GM19099 (cell line): ENCODE data around the gene GRB10.

Source experiments
- POLR2A ChIP-seq: IDR thresholded peaks from 3 replicates; pipeline ENCODE4 v1.6.1; 2011; ENCODE audit warnings: low read depth; ENCODE audit not compliant: insufficient read length; ENCODE audit errors: extremely low read depth

GRB10 gene

DNA sequence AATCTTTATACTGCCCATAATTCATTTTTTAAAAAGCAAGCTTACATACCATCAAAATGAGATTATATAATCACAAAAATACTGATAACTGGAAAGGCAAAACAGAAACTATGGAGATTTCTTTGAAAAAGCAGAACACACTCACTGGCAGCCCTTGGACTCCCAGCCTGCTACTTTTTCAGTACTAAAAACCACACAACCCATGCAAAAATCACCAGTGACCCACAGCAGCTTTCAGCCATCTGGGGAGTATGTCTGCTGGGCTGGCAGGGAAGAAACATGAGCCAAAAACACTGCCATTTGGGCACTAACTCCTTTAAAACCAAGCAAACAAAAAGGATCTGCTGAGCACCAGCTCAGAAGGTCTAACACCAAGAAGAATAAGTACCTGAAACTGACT is 137.5 kb downstream of the GRB10 start:
- no peak for TF ChIP-seq POLR2A

DNA sequence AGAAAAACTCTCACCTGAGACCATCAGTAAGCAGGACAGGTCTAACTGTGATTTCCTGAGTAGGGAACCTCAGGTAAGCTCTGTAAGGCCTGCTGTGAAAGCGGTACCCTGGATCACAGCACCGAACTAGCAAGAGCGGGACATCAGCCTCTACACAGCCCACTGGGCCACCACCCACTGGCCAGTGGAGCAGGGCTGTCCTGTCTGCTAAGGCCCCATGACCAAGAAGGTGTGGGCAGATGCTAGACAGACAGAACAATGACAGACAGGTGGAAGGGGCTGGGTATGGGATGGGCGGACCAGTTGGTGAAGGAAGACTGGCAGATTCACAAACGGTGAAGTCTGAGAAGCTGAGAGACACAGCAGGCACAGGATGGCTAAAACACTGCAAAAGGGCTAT is 138.1 kb downstream of the GRB10 start:
- TF ChIP-seq POLR2A: no peak

DNA sequence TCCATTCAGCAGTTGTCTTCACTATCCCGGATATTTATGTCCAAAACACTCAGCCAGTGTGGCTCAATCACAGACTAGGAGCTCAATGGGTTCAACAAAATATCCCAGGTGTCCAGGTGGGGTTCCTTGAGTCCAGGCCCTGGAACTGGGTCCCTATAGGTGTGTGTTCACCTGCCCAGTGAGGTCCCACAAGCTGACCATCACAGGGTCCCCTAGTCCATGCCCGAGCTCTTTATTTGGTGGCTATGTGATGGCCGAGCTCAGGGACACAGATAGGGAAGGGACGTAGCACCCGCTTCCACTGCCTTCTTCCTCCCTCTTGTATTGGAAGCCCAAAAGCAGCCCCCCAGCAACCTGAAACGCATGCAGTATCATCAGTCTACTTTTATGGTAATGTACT is 138.6 kb downstream of the GRB10 start:
- no peak for TF ChIP-seq POLR2A

DNA sequence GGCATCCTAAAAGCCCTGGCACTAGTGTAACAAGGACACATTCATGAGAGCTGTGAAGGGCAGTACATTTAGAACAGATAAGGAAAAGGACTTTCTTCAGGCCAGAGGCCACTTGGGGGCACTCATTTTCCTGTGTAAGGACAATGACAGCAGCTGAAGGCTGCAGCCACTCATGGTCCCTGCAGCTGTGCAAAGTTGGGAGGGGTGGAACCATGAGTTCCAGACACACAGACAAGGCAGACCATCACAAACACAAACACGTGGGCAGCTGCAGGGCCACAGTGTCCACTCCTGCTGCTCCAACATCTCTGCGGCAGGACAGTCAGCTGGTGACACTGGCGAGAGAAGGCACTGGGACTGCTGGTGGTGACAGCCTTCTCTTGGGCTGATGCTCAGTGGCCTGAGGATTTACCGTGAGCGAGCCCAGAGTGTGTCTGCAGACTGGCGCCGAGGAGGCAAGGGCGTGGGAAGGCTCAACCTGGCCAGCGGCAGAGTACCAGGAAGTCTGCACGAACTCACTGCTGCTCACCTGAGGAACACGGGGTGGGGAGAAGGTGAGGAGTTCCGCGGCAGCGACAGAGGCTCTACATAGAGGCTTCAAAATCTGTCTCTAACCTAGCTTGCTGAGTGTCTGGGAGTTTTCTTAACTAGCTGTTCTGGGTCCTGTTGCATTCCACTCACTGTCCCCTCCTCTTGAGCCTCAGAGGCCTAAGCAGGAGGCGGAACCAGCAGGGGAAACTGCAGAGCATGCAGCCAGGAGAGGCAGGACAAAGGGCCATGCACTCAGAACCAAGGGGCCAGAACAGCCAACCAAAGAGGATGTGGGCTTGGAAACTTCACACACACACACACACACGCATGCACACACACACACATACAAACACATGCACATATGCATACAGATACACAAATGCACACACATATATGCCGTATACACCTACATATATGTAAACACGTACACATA is 141.0 kb downstream of the GRB10 start:
- no peak for TF ChIP-seq POLR2A

DNA sequence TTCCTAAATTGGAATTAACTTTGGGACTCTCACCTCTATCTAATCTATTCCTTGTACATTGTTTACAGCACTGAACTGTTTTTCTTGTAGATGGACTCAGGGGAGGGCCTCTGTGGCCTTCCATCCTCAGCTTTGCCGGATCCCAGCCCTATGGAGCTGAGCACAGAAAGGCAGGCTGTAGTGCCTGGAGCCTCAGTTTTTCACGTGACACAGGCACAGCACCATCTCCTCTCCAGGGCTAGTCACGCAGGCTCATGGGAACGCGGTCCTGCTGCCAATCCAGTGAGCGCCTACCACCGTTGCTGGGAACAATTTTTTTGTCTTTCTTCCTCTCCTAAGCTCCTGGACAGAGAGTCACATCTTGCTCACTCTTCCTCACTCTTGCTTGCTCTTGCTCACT is 141.9 kb downstream of the GRB10 start:
- TF ChIP-seq POLR2A: no peak

DNA sequence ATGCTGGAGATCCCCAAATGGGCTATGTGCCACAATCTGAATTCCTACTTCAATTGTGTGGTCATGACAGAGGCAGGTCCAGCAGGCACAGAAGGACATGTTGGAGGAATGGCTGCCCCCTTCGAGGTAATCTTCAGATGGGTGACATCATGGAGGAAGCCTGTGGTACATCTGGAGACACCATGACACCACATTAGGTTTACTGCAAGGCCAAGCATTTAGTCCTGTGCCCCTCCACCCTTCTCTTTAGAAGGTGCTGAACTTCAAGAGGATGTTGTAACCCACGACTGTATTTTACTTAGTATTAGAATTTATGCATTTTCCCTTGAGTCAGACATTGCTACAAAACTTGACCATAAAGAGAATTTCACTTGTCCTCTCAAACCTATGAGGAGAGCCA is 142.4 kb downstream of the GRB10 start:
- TF ChIP-seq POLR2A: no peak

DNA sequence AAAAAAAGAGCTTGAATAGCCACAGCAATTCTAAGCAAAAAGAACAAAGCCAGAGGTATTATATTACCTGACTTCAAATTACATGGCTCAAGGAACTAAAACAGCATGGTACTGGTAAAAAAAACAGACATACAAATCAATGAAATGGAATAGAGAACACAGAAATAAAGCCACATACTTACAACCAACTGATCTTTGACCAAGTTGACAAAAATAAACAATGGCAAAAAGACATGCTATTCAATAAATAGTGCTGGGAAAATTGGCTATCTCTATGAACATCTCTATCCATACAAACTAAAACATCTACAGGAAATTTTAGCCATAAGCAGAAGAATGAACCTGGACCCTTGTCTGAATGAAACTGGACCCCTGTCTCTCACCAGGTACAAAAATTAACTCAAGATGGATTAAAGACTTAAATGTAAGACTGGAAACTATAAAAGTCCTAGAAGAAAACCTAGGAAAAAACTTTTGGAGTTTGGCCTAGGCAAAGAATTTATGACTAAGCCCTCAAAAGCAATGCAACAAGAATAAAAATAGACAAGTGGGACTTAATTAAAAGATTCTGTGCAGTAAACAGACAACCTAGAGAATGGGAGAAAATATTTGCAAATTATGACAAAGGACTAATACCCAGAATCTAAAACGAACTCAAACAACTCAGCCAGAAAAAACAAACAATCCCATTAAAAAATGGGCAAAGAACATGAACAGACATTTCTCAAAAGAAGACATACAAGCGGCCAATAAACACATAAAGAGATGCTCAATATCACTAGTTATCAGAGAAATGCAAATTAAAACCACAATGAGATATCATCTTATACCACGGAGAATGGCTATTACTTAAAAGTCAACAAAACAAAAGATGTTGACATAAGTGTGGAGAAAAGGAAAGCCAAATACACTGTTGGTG is 144.7 kb downstream of the GRB10 start:
- TF ChIP-seq POLR2A: no peak

DNA sequence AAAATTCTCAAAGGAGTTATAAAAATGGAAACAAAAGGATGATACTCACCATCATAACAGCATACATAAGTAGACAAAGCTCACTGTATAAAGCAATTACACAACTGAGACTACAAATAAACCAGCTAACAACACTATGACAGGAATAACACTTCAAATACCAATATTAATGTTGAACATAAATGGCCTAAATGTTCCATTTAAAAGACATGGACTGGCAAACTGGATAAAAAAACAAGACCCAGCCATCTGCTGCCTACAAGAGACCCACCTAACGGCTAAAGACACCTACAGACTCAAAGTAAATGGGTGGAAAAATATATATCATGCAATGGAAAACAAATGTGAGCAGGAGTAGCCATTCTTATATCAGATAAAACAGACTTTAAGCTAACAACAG is 148.3 kb downstream of the GRB10 start:
- no peak for TF ChIP-seq POLR2A

DNA sequence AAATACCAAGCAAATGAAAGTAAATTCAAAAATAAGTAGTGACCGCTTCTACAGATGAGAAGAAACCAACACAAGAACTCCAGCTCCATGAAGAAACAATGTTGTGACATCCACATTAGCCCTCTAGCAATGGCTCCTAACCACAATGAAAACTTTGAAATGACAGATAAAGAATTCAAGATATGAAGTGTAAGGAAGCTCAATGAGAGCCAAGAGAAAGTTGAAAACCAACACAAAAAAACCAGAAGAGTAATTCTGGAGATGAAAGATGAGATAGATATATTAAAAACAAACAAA is 149.3 kb downstream of the GRB10 start:
- no peak for TF ChIP-seq POLR2A

DNA sequence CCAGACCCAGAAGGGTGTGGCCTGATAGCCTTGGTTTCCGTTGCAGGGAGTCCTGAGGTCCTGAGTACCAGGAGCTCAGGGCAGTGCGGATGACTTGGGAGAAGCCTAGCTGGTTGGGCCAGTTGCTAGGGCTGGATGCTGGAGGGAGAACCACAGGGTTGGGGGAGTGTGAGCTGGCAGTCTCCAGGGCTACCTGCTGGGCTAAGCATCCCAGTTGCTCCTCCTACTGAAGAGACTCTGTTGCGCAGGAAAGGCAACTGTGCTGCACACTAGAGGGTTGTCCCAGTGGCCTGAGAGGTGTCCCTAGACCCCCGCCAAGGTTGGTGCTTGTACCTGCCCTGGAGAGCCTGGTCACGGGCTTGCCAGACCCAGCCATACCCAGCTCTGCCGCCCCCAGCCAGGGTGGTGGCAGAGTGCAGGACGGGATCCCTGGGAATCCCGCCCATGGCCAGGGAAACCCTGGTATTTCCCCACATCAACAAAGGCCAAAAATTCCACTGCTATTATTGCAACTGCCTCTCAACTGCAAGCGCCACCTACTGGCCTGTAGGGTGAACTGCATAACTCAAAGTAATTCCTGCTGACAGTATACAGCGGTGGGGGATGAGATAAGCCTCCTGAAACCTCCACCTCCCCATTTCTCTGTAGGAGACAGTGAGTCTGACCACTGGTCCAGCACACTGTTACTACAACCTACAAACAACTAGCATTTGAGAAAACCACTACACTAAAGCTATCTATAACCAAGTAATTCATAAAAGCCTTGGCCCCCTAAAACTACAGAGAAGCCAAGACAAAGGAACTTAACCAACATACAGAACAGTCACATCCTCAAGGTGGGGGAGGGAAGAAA is 149.9 kb downstream of the GRB10 start:
- TF ChIP-seq POLR2A: no peak

DNA sequence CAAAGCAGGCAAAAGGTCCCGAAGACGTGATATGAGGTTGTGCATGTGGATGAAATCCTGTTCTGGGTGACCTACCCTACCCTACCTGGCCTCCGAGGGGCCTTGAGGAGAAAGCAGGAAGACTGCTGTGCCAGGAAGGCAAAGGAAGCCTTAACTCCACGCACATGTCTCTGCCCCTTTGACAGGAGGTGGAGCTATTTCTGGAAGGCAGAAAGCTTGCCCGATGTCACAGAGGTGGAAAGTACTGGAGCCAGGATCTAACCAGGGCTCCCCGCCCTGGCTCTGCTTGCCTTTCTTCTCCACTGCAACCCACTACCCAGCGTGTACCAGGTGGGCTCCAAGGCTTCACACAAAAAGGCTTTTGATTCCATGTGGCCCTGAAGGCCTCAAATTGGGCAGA is 151.1 kb downstream of the GRB10 start:
- no peak for TF ChIP-seq POLR2A

DNA sequence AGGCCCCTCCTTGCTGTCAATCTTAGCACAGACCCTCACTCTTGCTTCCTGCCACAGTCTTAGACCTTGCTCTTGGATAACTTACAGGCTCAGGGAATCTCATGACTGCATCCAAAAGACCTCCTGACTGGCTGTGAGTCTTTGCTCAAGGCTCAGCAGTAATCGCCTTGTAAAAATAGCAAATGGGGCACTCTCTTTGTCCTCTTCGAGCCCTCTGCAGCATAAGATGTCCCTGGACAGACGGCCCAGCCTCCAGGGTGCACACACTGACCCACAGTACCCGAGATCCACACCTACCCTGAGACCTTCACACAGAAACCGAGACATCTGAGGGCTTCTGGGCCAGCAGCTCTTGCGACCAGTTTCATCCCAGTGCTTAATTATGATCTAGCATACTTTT is 151.6 kb downstream of the GRB10 start:
- no peak for TF ChIP-seq POLR2A

DNA sequence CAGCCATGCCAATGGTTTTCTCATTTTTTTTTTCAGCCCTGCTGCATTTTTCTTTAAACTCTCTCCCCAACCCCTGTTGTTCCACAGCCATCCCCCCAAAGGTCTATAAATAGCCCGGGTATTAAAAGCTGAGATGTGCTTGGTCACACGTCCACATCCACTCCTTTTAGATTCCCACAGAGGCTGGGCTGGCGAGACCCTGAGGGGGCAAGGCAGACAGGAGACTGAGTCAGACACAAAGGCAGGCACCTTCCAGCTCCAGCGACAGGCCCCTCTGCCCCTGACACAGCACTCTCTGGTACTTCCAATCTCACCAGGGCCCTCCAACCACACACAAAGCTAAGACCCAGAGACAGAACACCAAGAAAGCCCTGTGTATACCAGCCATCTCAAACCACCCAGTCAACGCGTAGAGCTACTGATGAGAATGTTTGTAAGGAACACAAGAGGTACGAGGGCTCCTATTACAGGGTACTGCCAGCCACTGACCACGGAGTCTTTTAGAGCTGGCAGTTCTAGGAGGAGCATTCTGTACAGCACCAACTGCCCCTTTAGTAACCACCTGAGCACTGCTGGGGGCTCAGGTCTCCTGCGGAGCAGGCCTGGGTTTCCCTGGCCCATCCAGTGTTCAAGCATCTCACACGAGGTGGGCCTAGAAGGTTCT is 153.3 kb downstream of the GRB10 start:
- no peak for TF ChIP-seq POLR2A

DNA sequence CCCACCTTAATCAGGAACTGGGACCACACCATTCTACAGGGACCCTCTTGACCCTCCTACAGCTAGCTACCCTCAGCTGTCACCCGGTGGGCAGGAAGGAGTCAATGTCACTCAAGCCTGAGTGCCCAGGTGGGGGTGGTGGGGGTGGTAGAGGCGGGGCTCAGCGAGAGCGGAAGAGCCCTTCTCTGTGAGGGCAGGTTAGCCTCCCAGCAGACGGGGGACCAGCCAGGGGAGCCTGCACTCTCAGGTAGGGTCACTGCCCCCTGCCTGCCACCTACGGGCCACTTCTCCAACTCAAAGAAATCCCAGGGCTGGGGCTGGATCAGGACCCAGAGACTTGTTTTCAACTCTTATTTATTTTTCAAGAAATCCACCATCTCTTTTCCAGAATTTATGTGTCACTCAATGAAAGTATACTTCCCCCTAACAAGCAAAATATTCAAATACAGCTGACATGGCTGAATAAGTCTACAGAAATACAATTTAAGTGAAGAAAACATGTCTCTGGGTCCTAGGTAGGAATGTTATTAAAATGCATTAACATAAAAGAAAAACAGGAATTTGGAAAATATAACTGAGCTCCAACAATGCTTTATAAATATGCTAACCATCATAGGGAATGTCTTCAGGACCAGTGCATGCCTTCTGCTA is 154.1 kb downstream of the GRB10 start:
- no peak for TF ChIP-seq POLR2A

DNA sequence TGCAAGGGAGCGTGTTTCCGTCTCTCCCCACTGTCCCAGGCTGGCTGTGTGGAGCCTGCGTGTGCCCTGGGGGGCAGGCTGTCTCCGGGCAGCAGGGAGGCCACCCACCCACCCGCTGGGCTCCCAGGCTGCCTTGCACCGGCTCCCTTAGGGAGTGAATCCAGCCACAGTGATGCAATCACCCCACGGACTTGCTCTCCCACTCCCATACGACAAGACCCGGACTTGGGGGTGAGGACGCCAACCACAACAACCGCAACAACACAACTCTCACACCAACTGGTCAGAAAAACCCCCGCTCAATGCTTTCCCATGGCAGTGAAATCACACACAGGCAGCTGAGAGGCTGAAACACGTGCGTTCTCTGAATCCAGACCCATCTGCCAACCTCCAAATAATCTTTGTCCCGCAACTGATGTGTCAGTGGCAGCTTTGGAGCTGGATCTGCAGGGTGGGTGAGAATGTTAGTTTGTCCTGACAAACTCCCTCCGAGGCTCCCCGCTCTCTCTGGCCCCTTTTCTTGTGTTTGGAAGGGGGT is 154.8 kb downstream of the GRB10 start:
- no peak for TF ChIP-seq POLR2A
